Ovary (tissue), 3 donors: ENCODE data around the gene UAP1.

ENCODE experiments used
- CTCF ChIP-seq, 3 donors: fragments of 450-650 bp in 2 of 3; fragments of 200-600 bp in 1 of 3; IDR thresholded peaks; one replicate each; pipeline versions ENCODE4 v1.5.1 to v1.8.0; 2016 to 2022; ENCODE audit warnings: antibody characterized with exemption in 3 of 3, mild to moderate bottlenecking in 1 of 3
- EP300 ChIP-seq: sonication (generic); formaldehyde crosslinking; IDR thresholded peaks from one replicate; pipeline ENCODE4 v1.6.1; 2017; ENCODE audit warnings: antibody characterized with exemption
- POLR2A ChIP-seq: fragments of 450-650 bp; IDR thresholded peaks from one replicate; pipeline ENCODE4 v1.6.1; 2017; ENCODE audit warnings: antibody characterized with exemption, mild to moderate bottlenecking, moderate library complexity
- donor health status: DM: no; HTN: no; CAD: no.

DNA sequence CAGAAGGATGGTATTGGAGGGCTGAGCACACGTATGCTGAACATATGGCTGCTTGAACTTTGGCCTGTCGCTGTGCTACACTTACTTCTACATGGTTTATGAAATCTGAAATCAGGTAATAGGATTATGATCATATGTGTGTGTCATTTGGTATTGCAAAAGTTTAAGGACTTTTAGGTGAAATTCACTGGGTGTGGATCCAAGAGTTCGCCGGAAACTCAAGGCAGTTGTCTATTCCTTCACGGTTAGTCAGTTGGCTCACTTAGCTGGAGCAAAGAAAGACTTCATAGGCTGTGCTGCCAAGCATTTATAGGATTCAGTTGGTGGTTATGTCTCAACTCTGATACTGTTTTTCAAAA lies 927 bp downstream of the UAP1 start:
- TF ChIP-seq CTCF (IDR thresholded peaks at IDR 0.05) = no peak
- no peak for TF ChIP-seq POLR2A
- no peak for TF ChIP-seq EP300
